ENCODE data around the gene NPLOC4. TPM values are rescaled to one million over a fixed set of nuclear protein-coding genes. Genes with fewer than 3 reads are reported as not detected.
"Not testable (repeated sequence)": the region's sequence is repeated elsewhere in the genome, so short reads cannot be mapped to it uniquely, and the experiment has no call there.

Gene NPLOC4
- total RNA-seq, 3 donors from 2014 or later, result 78.4 to 89.5 (median 78.6) TPM

- H3K4me1 ChIP-seq (ENCODE audit: low read depth), result no peaks in the 10 kb centered on the region
- H3K4me3 ChIP-seq, result no peak overlapping the region
- intact Hi-C loops (cut with DNase I, micrococcal nuclease), result no loop called here
- no peaks in the 10 kb centered on the region for H3K9me3 ChIP-seq
- TF ChIP-seq CTCF (IDR thresholded peaks at IDR 0.05), result no peak
- no peak for DNase-seq
- peaks cover 22% of the 10 kb centered on the region for H3K36me3 ChIP-seq (ENCODE audit: low read depth)
- no peak for ATAC-seq
These were observed 15.3 kb downstream of the NPLOC4 start for GRCh38 chr17:81621494-81622130.

GRCh38 chr17:81618307-81618706 lies 18.6 kb downstream of the NPLOC4 start:
- H3K9me3 ChIP-seq; DNase-seq; H3K4me3 ChIP-seq; intact Hi-C loops (cut with DNase I, micrococcal nuclease); ATAC-seq; H3K4me1 ChIP-seq (ENCODE audit: low read depth): not testable (repeated sequence)
- H3K36me3 ChIP-seq (ENCODE audit: low read depth), result peaks cover 16% of the 10 kb centered on the region

DNA sequence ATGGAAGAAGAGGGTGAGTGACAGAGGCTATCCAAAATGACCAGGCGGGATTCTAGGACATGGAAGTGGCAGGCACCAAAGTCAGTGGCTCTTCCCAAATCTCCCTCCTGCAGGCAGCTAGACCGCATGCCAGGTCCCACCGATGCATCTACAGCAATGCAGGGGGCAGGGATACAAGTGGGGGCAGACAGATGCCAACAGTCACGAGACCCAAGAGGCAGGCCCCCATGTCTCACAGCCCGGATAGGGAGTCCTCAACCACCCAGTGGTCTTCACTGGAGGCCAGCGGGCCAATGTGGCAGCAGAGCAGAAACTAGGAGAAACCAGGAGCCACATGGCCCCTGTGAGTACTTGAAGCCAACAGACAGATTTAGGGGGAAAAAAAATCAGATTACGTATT lies 20.0 kb downstream of the NPLOC4 start:
- Histone ChIP-seq H3K4me1 (ENCODE audit: low read depth) (no peaks in the 10 kb centered on the region), H3K9me3 (no peaks in the 10 kb centered on the region), H3K36me3 (ENCODE audit: low read depth) (peaks cover 10% of the 10 kb centered on the region), H3K4me3 (no peak overlapping the region)
- no peak for TF ChIP-seq CTCF (IDR thresholded peaks at IDR 0.05)
- intact Hi-C loops (cut with DNase I, micrococcal nuclease), result no loop called here
- ATAC-seq, result no peak
- no peak for DNase-seq

DNA sequence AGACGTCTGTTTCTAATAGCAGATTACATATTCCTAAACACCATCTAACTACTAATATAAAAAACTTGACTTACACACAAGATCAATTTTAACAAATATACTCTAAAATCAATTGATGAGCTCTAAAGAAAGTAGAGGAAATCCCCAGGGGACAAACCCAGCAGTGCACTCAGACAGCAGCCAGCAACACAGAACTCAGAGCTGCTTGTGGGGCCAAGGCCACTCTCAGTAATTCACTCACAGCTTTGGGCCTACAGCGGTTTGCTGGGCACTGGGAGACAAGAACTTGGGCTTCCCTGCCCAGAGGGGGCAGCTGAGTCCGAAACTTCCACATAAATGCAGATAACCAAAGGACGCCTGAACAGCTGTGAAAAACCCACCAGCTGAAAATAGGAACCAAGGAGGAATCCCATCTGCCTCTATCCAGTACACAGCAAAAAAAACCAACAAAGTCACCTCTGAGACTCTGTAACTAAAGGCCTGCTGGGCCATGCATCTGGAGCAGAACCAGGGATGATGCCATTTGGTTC lies 21.4 kb downstream of the NPLOC4 start:
- TF ChIP-seq CTCF (IDR thresholded peaks at IDR 0.05), result no peak
- Histone ChIP-seq H3K4me1 (ENCODE audit: low read depth) (no peaks in the 10 kb centered on the region), H3K9me3 (no peaks in the 10 kb centered on the region), H3K4me3 (no peak overlapping the region), H3K36me3 (ENCODE audit: low read depth) (peaks cover 4% of the 10 kb centered on the region)
- ATAC-seq, result no peak
- intact Hi-C loops (cut with DNase I, micrococcal nuclease), result no loop called here
- no peak for DNase-seq

- no peak for ATAC-seq
These were observed 24.5 kb downstream of the NPLOC4 start for GRCh38 chr17:81612172-81612970.

More at GRCh38 chr17:81612172-81612970, 24.5 kb downstream of the NPLOC4 start:
- Histone ChIP-seq H3K9me3 (no peaks in the 10 kb centered on the region), H3K4me1 (ENCODE audit: low read depth) (no peaks in the 10 kb centered on the region), H3K36me3 (ENCODE audit: low read depth) (peaks cover 4% of the 10 kb centered on the region), H3K4me3 (no peak overlapping the region)
- intact Hi-C loops (cut with DNase I, micrococcal nuclease), result no loop called here
- DNase-seq, result no peak
- TF ChIP-seq CTCF (IDR thresholded peaks at IDR 0.05), result no peak

All from mucosa of descending colon (tissue), 3 donors.